PC-3 (cell line): ENCODE data around the gene DCAF15. TPM values are rescaled to one million over a fixed set of nuclear protein-coding genes. Genes with fewer than 3 reads are reported as not detected.

Experiments
- ATAC-seq: fragments of 200-7000 bp; cut with Tn5 transposase; 2 replicates; pipeline ENCODE4 v1.9.1; 2020; ENCODE audit warnings: mild to moderate bottlenecking, moderate library complexity
- BruUV-seq: library from RNA; stranded (reverse); fragments of 400-500 nt; replicated peaks from 2 replicates; lab custom pipeline; 2021; lab: Mats Ljungman, UMichigan
- CTCF ChIA-PET: fragments of 300-600 bp; sonication (Branson Sonifier 250); formaldehyde crosslinking; loops from one replicate; lab custom pipeline; 2022; ENCODE audit warnings: antibody characterized with exemption; lab: Charles Lee
- POLR2A ChIA-PET: fragments of 300-600 bp; sonication (Branson Sonifier 250); formaldehyde crosslinking; loops from one replicate; lab custom pipeline; 2022; ENCODE audit warnings: antibody characterized with exemption; ENCODE audit not compliant: unreplicated experiment; lab: Charles Lee
- DNase-seq: peaks from one replicate; pipeline ENCODE4 v3.0.0-alpha.2; 2015
- H2AFZ ChIP-seq: fragments of 300-600 bp; sonication (generic); 2 replicates; pipeline ENCODE4 v1.6.0; 2016; ENCODE audit warnings: antibody characterized with exemption, low read length
- H3F3A ChIP-seq: fragments of 300-600 bp; sonication (generic); one replicate; pipeline ENCODE4 v1.6.0; 2017; ENCODE audit warnings: antibody characterized with exemption, low read length, control low read depth, mild to moderate bottlenecking; ENCODE audit not compliant: unreplicated experiment
- H3K27ac ChIP-seq: fragments of 300-600 bp; sonication (generic); 2 replicates; pipeline ENCODE4 v1.5.1; 2016; ENCODE audit warnings: mild to moderate bottlenecking, low read length
- H3K27me3 ChIP-seq: fragments of 300-600 bp; sonication (generic); 2 replicates; pipeline ENCODE4 v1.6.1; 2016; ENCODE audit warnings: low read length, mixed read lengths
- H3K36me3 ChIP-seq: fragments of 300-600 bp; sonication (generic); 2 replicates; pipeline ENCODE4 v1.6.1; 2016; ENCODE audit warnings: low read depth, mixed run types, low read length, mixed read lengths
- H3K4me1 ChIP-seq: fragments of 300-600 bp; sonication (generic); 2 replicates; pipeline ENCODE4 v1.5.1; 2016; ENCODE audit warnings: low read length; ENCODE audit not compliant: insufficient read depth
- H3K4me2 ChIP-seq: fragments of 300-600 bp; sonication (generic); 2 replicates; pipeline ENCODE4 v1.6.0; 2016; ENCODE audit warnings: low read length
- H3K4me3 ChIP-seq: fragments of 300-600 bp; sonication (generic); 2 replicates; pipeline ENCODE4 v1.5.1; 2016; ENCODE audit warnings: mild to moderate bottlenecking, low read length, mixed read lengths
- H3K79me2 ChIP-seq: fragments of 300-600 bp; sonication (generic); 2 replicates; pipeline ENCODE4 v1.6.1; 2017; ENCODE audit warnings: low read length, mixed read lengths
- H3K9ac ChIP-seq: fragments of 300-600 bp; sonication (generic); 2 replicates; pipeline ENCODE4 v1.6.0; 2016; ENCODE audit warnings: mild to moderate bottlenecking, low read length
- H3K9me2 ChIP-seq: fragments of 300-600 bp; sonication (generic); replicated peaks from 2 replicates; pipeline ENCODE4 v1.6.1; 2016; ENCODE audit warnings: mixed run types, low read length, mixed read lengths
- H3K9me3 ChIP-seq: fragments of 300-600 bp; sonication (generic); 2 replicates; pipeline ENCODE4 v1.6.1; 2016; ENCODE audit warnings: low read length, mixed read lengths
- H4K20me1 ChIP-seq: fragments of 300-600 bp; sonication (generic); 2 replicates; pipeline ENCODE4 v1.6.1; 2016; ENCODE audit warnings: low read length, mixed read lengths
- EZH2 ChIP-seq: fragments of 300-600 bp; sonication (generic); IDR thresholded peaks from one replicate; pipeline ENCODE4 v1.6.1; 2017; ENCODE audit warnings: antibody characterized with exemption, mild to moderate bottlenecking, low read length; ENCODE audit not compliant: unreplicated experiment
- EZH2phosphoT487 ChIP-seq: fragments of 300-600 bp; sonication (generic); IDR thresholded peaks from 2 replicates; pipeline ENCODE4 v1.6.1; 2018; ENCODE audit warnings: mild to moderate bottlenecking, antibody characterized with exemption, low read length, borderline replicate concordance
- intact Hi-C: fragments of 100-400 bp; cut with micrococcal nuclease; formaldehyde crosslinking; loops from 2 replicates; pipeline ENCODE4 v1.9.0; 2023
- total RNA-seq: library from RNA; depleted of rRNA; stranded (reverse); fragments of >200 nt; gene quantifications from 2 replicates; pipeline ENCODE4 v1.2.3, GENCODE V29; 2014
- TF ChIP-seq, protein P1 (sequence below): fragments of 300-600 bp; sonication (generic); conservative IDR thresholded peaks from 2 replicates; pipeline ENCODE4 v1.5.1; 2017; ENCODE audit warnings: antibody characterized with exemption, low read depth, mild to moderate bottlenecking, low read length

The DCAF15 gene
- total RNA-seq, 1 experiment from 2014 or later = 50.8 TPM

DNA sequence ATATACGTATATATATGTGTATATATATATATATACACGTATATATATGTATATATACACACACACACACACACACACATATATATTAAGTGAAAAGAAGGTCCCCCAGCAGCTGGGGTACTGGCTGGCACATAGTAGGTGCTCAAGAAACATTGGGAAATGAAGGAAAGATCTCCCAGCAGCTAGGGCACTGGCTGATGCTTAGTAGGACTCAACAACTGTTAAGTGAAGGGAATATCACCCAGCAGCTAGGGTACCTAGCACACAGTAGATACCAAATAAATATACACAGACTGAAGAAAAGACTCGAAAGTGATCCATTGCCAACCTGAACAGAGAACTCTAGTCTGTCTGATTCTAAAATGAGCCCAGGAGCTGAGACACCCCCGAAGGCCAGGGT, 26.3 kb upstream of the DCAF15 start:
- Histone ChIP-seq H3K79me2 (no peaks in the 10 kb centered on the region), H3K4me2 (no peak overlapping the region), H3K9me2 (no peaks in the 10 kb centered on the region), H3K9ac (no peak overlapping the region), H2AFZ (no peak overlapping the region), H3K27me3 (no peaks in the 10 kb centered on the region), H3K36me3 (peaks cover 32% of the 10 kb centered on the region), H3K9me3 (no peaks in the 10 kb centered on the region), H3F3A (no peaks in the 10 kb centered on the region), H3K27ac (no peak overlapping the region), H3K4me1 (no peaks in the 10 kb centered on the region), H3K4me3 (no peak overlapping the region), H4K20me1 (no peaks in the 10 kb centered on the region)
- DNase-seq (no peak), ATAC-seq (no peak)
- ChIA-PET CTCF (interaction anchor here (0.5 kb wide), 1 partner anchor 104 kb away, joined by 3 read pairs; no protein-coding TSS in a partner anchor), POLR2A (no interaction called here)
- no TSS peak for BruUV-seq
- TF ChIP-seq, protein P1, sequence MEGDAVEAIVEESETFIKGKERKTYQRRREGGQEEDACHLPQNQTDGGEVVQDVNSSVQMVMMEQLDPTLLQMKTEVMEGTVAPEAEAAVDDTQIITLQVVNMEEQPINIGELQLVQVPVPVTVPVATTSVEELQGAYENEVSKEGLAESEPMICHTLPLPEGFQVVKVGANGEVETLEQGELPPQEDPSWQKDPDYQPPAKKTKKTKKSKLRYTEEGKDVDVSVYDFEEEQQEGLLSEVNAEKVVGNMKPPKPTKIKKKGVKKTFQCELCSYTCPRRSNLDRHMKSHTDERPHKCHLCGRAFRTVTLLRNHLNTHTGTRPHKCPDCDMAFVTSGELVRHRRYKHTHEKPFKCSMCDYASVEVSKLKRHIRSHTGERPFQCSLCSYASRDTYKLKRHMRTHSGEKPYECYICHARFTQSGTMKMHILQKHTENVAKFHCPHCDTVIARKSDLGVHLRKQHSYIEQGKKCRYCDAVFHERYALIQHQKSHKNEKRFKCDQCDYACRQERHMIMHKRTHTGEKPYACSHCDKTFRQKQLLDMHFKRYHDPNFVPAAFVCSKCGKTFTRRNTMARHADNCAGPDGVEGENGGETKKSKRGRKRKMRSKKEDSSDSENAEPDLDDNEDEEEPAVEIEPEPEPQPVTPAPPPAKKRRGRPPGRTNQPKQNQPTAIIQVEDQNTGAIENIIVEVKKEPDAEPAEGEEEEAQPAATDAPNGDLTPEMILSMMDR = no peak
- TF ChIP-seq EZH2phosphoT487 = no peak
- TF ChIP-seq EZH2 = no peak
- intact Hi-C loops = no loop called here

DNA sequence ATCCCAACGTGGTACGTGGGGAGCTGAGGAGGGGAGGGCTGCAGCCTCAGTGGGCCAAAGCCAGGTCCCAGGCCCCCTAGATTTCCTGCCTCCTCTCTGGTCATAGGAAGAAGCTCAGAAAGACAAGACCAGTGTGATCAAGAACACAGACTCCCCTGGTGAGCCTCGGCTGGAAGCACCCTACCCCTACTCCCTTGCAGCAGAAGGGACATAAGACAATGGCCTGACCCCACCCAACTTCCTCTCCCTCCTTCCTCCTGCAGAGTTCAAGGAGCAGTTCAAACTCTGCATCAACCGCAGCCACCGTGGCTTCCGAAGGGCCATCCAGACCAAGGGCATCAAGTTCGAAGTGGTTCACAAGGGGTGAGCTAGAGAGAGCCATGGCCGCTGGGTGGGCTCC, 25.6 kb upstream of the DCAF15 start:
- CTCF ChIA-PET = interaction anchor here (0.5 kb wide), 1 partner anchor 103 kb away, joined by 3 read pairs; no protein-coding TSS in a partner anchor
- H3K79me2 ChIP-seq = no peaks in the 10 kb centered on the region
- H2AFZ ChIP-seq = no peak overlapping the region
- H3K4me1 ChIP-seq = no peaks in the 10 kb centered on the region
- no peaks in the 10 kb centered on the region for H3K27me3 ChIP-seq
- no peaks in the 10 kb centered on the region for H3F3A ChIP-seq
- H4K20me1 ChIP-seq = no peaks in the 10 kb centered on the region
- no peak overlapping the region for H3K27ac ChIP-seq
- no TSS peak for BruUV-seq
- H3K9ac ChIP-seq = no peak overlapping the region
- TF ChIP-seq, protein P1 = no peak
- no peak for TF ChIP-seq EZH2
- TF ChIP-seq EZH2phosphoT487 = no peak
- no peaks in the 10 kb centered on the region for H3K9me2 ChIP-seq
- no peak for ATAC-seq
- H3K4me3 ChIP-seq = no peak overlapping the region
- peaks cover 25% of the 10 kb centered on the region for H3K36me3 ChIP-seq
- intact Hi-C loops = no loop called here
- DNase-seq = no peak
- no peaks in the 10 kb centered on the region for H3K9me3 ChIP-seq
- H3K4me2 ChIP-seq = no peak overlapping the region
- POLR2A ChIA-PET = no interaction called here

DNA sequence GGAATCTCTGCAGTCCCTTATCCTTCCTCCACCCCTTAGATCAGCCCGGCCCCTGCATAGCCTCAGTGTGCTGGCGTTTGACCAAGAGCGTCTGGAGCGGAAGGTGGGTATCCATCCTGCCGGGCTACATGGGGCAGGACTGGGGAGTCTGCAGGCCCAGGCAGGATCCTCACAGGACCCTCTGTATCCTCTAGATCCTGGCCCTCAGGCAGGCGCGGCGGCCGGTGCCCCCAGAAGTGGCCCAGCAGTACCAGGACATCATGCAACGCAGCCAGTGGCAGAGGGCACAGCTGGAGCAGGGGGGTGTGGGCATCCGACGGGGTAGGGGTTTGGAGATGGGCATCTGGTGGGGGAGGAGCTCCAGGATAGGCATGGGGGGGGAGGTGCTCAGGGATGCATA, 23.0 kb upstream of the DCAF15 start:
- POLR2A ChIA-PET = interaction anchor here (0.6 kb wide), 1 partner anchor 173 kb away, joined by 3 read pairs; no protein-coding TSS in a partner anchor
- CTCF ChIA-PET = no interaction called here
- ATAC-seq = no peak

More for the DNA sequence above, 23.0 kb upstream of the DCAF15 start:
- Histone ChIP-seq H3K9me2 (no peaks in the 10 kb centered on the region), H3K9ac (no peak overlapping the region), H3K27me3 (no peaks in the 10 kb centered on the region), H3K36me3 (peaks cover 11% of the 10 kb centered on the region; the same call in 1 of the 2 replicates), H3K4me3 (no peak overlapping the region), H2AFZ (no peak overlapping the region), H3K27ac (no peak overlapping the region), H3K79me2 (no peaks in the 10 kb centered on the region), H3K9me3 (no peaks in the 10 kb centered on the region), H3K4me1 (no peaks in the 10 kb centered on the region), H3K4me2 (no peak overlapping the region), H3F3A (no peaks in the 10 kb centered on the region), H4K20me1 (no peaks in the 10 kb centered on the region)
- no peak for DNase-seq
- BruUV-seq = no TSS peak
- TF ChIP-seq, protein P1 = no peak
- intact Hi-C loops = no loop called here
